H1 (cell line): ENCODE measurements around the gene PFN2. TPM values are rescaled to one million over a fixed set of nuclear protein-coding genes. Genes with fewer than 3 reads are reported as not detected.

Experiments used
- CTCF ChIA-PET: fragments of 300-600 bp; sonication (Branson Sonifier 250); formaldehyde crosslinking; loops from one replicate; lab custom pipeline; 2021; ENCODE audit not compliant: partially characterized antibody; lab: Charles Lee
- POLR2A ChIA-PET: fragments of 300-600 bp; sonication (Branson Sonifier 250); formaldehyde crosslinking; loops from one replicate; lab custom pipeline; 2021; ENCODE audit warnings: inconsistent platforms; ENCODE audit not compliant: partially characterized antibody; lab: Charles Lee
- DNase-seq, 2 experiments: peaks; one replicate each; pipeline versions ENCODE4 v3.0.0 to v3.0.0-alpha.2; 2010 to 2022; ENCODE audit warnings: low spot score in 2 of 2, low read depth in 1 of 2, mixed read lengths in 1 of 2
- FAIRE-seq: peaks from 2 replicates; lab custom pipeline; 2011; peaks lifted over from hg19 to GRCh38; lab: Jason Lieb, UNC
- H2AFZ ChIP-seq: 2 replicates; pipeline ENCODE4 v1.8.1; 2012; ENCODE audit warnings: low read length, inconsistent platforms
- H2AK5ac ChIP-seq: 2 replicates; pipeline ENCODE4 v1.6.1; 2013; ENCODE audit warnings: low read depth, low read length
- H2BK120ac ChIP-seq: replicated peaks from 2 replicates; pipeline ENCODE3; 2013; ENCODE audit warnings: low read depth, low read length, inconsistent platforms
- H2BK12ac ChIP-seq: 2 replicates; pipeline ENCODE4 v1.6.1; 2013; ENCODE audit warnings: low read depth, low read length
- H2BK15ac ChIP-seq: 2 replicates; pipeline ENCODE4 v1.6.1; 2013; ENCODE audit warnings: low read length
- H2BK20ac ChIP-seq: 2 replicates; pipeline ENCODE4 v1.6.1; 2013; ENCODE audit warnings: low read length
- H2BK5ac ChIP-seq: 2 replicates; pipeline ENCODE4 v1.6.1; 2013; ENCODE audit warnings: low read depth, low read length
- H3K14ac ChIP-seq: 2 replicates; pipeline ENCODE4 v1.6.1; 2013; ENCODE audit warnings: inconsistent platforms; ENCODE audit not compliant: insufficient read length
- H3K18ac ChIP-seq: 2 replicates; pipeline ENCODE4 v1.6.1; 2013; ENCODE audit warnings: low read length; ENCODE audit errors: extremely low read depth
- H3K23ac ChIP-seq: 2 replicates; pipeline ENCODE4 v1.6.1; 2013; ENCODE audit warnings: inconsistent platforms; ENCODE audit not compliant: insufficient read length
- H3K23me2 ChIP-seq: 2 replicates; pipeline ENCODE4 v1.6.1; 2013; ENCODE audit warnings: low read depth, low read length
- H3K27ac ChIP-seq: 2 replicates; pipeline ENCODE4 v1.6.1; 2011; ENCODE audit warnings: low read depth, low read length, inconsistent platforms
- H3K27me3 ChIP-seq, 4 experiments: replicated peaks in 1 of 4; 1 replicate in 1 of 4; 2 replicates in 3 of 4; pipeline versions ENCODE4 v1.6.1 to v1.8.1; 2011 to 2013; ENCODE audit warnings: low read length in 3 of 4, mild to moderate bottlenecking in 3 of 4, inconsistent platforms in 2 of 4, mixed read lengths in 2 of 4, moderate library complexity in 1 of 4; ENCODE audit not compliant: control insufficient read depth in 3 of 4, insufficient read depth in 3 of 4; ENCODE audit errors: extremely low read depth in 1 of 4
- H3K36me3 ChIP-seq, 4 experiments: 2 replicates each; pipeline versions ENCODE4 v1.6.1 to v1.8.1; 2011 to 2013; ENCODE audit warnings: mild to moderate bottlenecking in 4 of 4, low read length in 3 of 4, moderate library complexity in 2 of 4, control low read depth in 1 of 4, inconsistent platforms in 1 of 4; ENCODE audit not compliant: insufficient read depth in 4 of 4, control insufficient read depth in 2 of 4
- H3K4ac ChIP-seq: replicated peaks from 2 replicates; pipeline ENCODE3; 2013; ENCODE audit warnings: low read length, low read depth, mixed read lengths, inconsistent platforms; ENCODE audit not compliant: insufficient read length
- H3K4me1 ChIP-seq, 4 experiments: replicated peaks in 1 of 4; 1 replicate in 1 of 4; 2 replicates in 3 of 4; pipeline versions ENCODE4 v1.6.1 to v1.8.1; 2011 to 2013; ENCODE audit warnings: low read length in 3 of 4, inconsistent platforms in 2 of 4, mixed read lengths in 1 of 4; ENCODE audit not compliant: insufficient read depth in 4 of 4, control insufficient read depth in 3 of 4
- H3K4me2 ChIP-seq, 2 experiments: 2 replicates each; pipeline versions ENCODE4 v1.6.1 to v1.8.1; 2011 to 2013; ENCODE audit warnings: low read depth in 2 of 2, low read length in 2 of 2, control low read depth in 1 of 2, inconsistent platforms in 1 of 2, mild to moderate bottlenecking in 1 of 2; ENCODE audit not compliant: insufficient read depth in 1 of 2
- H3K4me3 ChIP-seq, 4 experiments: fragments of 200-600, 300-600 bp in 1 of 4; sonication (generic), shearing (Covaris generic), sonication (Bioruptor Twin) in 1 of 4; 2 replicates each; pipeline versions ENCODE4 v1.5.1 to v1.8.1; 2011 to 2016; ENCODE audit warnings: low read length in 4 of 4, low read depth in 3 of 4, control low read depth in 2 of 4, inconsistent platforms in 2 of 4, mild to moderate bottlenecking in 2 of 4, mixed read lengths in 1 of 4, moderate library complexity in 1 of 4; ENCODE audit not compliant: insufficient read depth in 2 of 4; ENCODE audit errors: extremely low read depth in 1 of 4
- H3K56ac ChIP-seq: replicated peaks from 2 replicates; pipeline ENCODE3; 2013; ENCODE audit warnings: low read depth, mild to moderate bottlenecking, mixed read lengths, low read length, inconsistent platforms; ENCODE audit not compliant: insufficient read length
- H3K79me1 ChIP-seq: 2 replicates; pipeline ENCODE4 v1.6.1; 2013; ENCODE audit warnings: low read depth, low read length, control low read depth
- H3K79me2 ChIP-seq, 2 experiments: 2 replicates each; pipeline versions ENCODE4 v1.6.1 to v1.8.1; 2012 to 2013; ENCODE audit warnings: low read length in 2 of 2, mild to moderate bottlenecking in 2 of 2, inconsistent platforms in 1 of 2; ENCODE audit not compliant: insufficient read depth in 2 of 2, control insufficient read depth in 1 of 2
- H3K9ac ChIP-seq, 4 experiments: replicated peaks in 1 of 4; 1 replicate in 1 of 4; 2 replicates in 3 of 4; pipeline versions ENCODE4 v1.6.1 to v1.8.1; 2011 to 2013; ENCODE audit warnings: low read depth in 3 of 4, low read length in 3 of 4, control low read depth in 2 of 4, mild to moderate bottlenecking in 2 of 4, moderate library complexity in 2 of 4, inconsistent platforms in 1 of 4; ENCODE audit errors: extremely low read depth in 1 of 4
- H3K9me3 ChIP-seq, 2 experiments: 2 replicates each; pipeline versions ENCODE4 v1.6.1 to v1.8.1; 2012 to 2013; ENCODE audit warnings: mild to moderate bottlenecking in 2 of 2, moderate library complexity in 2 of 2, control low read depth in 1 of 2, inconsistent platforms in 1 of 2, low read depth in 1 of 2, low read length in 1 of 2, mixed read lengths in 1 of 2; ENCODE audit not compliant: insufficient read depth in 2 of 2
- H4K20me1 ChIP-seq, 2 experiments: replicated peaks in 1 of 2; 2 replicates each; pipeline versions ENCODE3 to v1.8.1; 2011 to 2013; ENCODE audit warnings: inconsistent platforms in 2 of 2, low read length in 2 of 2, mild to moderate bottlenecking in 1 of 2; ENCODE audit not compliant: insufficient read depth in 2 of 2, control insufficient read depth in 1 of 2
- H4K5ac ChIP-seq: 2 replicates; pipeline ENCODE4 v1.6.1; 2013; ENCODE audit warnings: low read length, low read depth, mixed read lengths, inconsistent platforms; ENCODE audit not compliant: insufficient read length
- H4K8ac ChIP-seq: 2 replicates; pipeline ENCODE4 v1.8.0; 2013; ENCODE audit warnings: mild to moderate bottlenecking, moderate library complexity, low read length, inconsistent platforms; ENCODE audit not compliant: insufficient read depth; ENCODE audit errors: extremely low read depth
- H4K91ac ChIP-seq: replicated peaks from 2 replicates; pipeline ENCODE3; 2013; ENCODE audit warnings: low read length, mixed read lengths, inconsistent platforms; ENCODE audit not compliant: insufficient read length
- CEBPB ChIP-seq: IDR thresholded peaks from 2 replicates; pipeline ENCODE4 v1.6.1; 2012; ENCODE audit warnings: low read depth, low read length
- HDAC6 ChIP-seq: IDR thresholded peaks from one replicate; pipeline ENCODE4 v1.7.1; 2012; ENCODE audit warnings: low read depth, mild to moderate bottlenecking, inconsistent platforms, low read length, moderate library complexity
- JUN ChIP-seq: IDR thresholded peaks from 2 replicates; pipeline ENCODE4 v1.6.1; 2011; ENCODE audit warnings: low read depth, mild to moderate bottlenecking, improper control_type of control experiment, low read length
- KDM4A ChIP-seq: IDR thresholded peaks from one replicate; pipeline ENCODE4 v1.7.1; 2012; ENCODE audit warnings: low read depth, mild to moderate bottlenecking, moderate library complexity, low read length, inconsistent platforms; ENCODE audit not compliant: severe bottlenecking
- KDM5A ChIP-seq: fragments of 200-600 bp; IDR thresholded peaks from 2 replicates; pipeline ENCODE4 v1.7.1; 2012; ENCODE audit warnings: mild to moderate bottlenecking, low read length, inconsistent platforms, mixed read lengths
- POLR2AphosphoS5 ChIP-seq: IDR thresholded peaks from 2 replicates; pipeline ENCODE4 v1.6.1; 2011; ENCODE audit warnings: low read depth, low read length
- RAD21 ChIP-seq, 2 experiments: IDR thresholded peaks in 1 of 2; conservative IDR thresholded peaks in 1 of 2; 2 replicates each; pipeline ENCODE4 v1.6.1; 2011; ENCODE audit warnings: low read depth in 2 of 2, low read length in 2 of 2, improper control_type of control experiment in 1 of 2, inconsistent platforms in 1 of 2, mild to moderate bottlenecking in 1 of 2, moderate library complexity in 1 of 2
- RFX5 ChIP-seq: IDR thresholded peaks from 2 replicates; pipeline ENCODE4 v1.6.1; 2011; ENCODE audit warnings: low read depth, low read length, improper control_type of control experiment, borderline replicate concordance
- ZNF274 ChIP-seq: IDR thresholded peaks from 2 replicates; pipeline ENCODE4 v1.7.0; 2012; ENCODE audit warnings: low read length, borderline replicate concordance; ENCODE audit errors: extremely low read depth
- WGBS, 2 experiments: shearing (Covaris generic) in 1 of 2; methylation state at CpG; one replicate each; pipeline versions ENCODE4 v1.1.6 to v1.1.7; 2013 to 2015; ENCODE audit warnings: low lambda C conversion rate in 2 of 2, mixed read lengths in 2 of 2, inconsistent platforms in 1 of 2, low coverage in 1 of 2, missing lambda C conversion rate in 1 of 2; ENCODE audit not compliant: insufficient replicate concordance in 2 of 2, insufficient coverage in 1 of 2, insufficient read length in 1 of 2; ENCODE audit errors: extremely low coverage in 1 of 2, missing lambda C conversion rate in 1 of 2; 5-methylcytosine and 5-hydroxymethylcytosine counted together
- polyA plus RNA-seq, 7 experiments: library from polyadenylated mRNA; depleted of rRNA in 3 of 7; stranded (reverse) in 5 of 7; unstranded in 2 of 7; fragments of >200 nt in 5 of 7; fragments of 200-250 nt in 2 of 7; gene quantifications; 1 replicate in 5 of 7; 2 replicates in 1 of 7; 4 replicates in 1 of 7; pipeline versions ENCODE4 v1.2.1 to v1.2.3, GENCODE V29; 2011 to 2013; ENCODE audit warnings: missing spikeins in 2 of 7, mixed read lengths in 2 of 7
- total RNA-seq: library from RNA; stranded (reverse); fragmentation: NEBNext Ultra II Directional; extraction: Animal tissue kit (Norgen Biotek cat#: 25700); gene quantifications from 2 replicates; pipeline ENCODE4 v1.2.1, GENCODE V29; 2021
- TF ChIP-seq, protein P1 (sequence below), 3 experiments: IDR thresholded peaks; 1 replicate in 2 of 3; 2 replicates in 1 of 3; pipeline versions ENCODE4 v1.5.1 to v1.6.1; 2011; ENCODE audit warnings: low read length in 3 of 3, mild to moderate bottlenecking in 3 of 3, inconsistent platforms in 2 of 3, low read depth in 1 of 3, moderate library complexity in 1 of 3; ENCODE audit not compliant: insufficient read depth in 1 of 3; ENCODE audit errors: control extremely low read depth in 1 of 3

Gene PFN2
- total and polyA plus RNA-seq, 2 of the 8 experiments (the other 6 are each of a cell fraction or from before 2014, with no cell fraction given), result 175 to 311 TPM

DNA sequence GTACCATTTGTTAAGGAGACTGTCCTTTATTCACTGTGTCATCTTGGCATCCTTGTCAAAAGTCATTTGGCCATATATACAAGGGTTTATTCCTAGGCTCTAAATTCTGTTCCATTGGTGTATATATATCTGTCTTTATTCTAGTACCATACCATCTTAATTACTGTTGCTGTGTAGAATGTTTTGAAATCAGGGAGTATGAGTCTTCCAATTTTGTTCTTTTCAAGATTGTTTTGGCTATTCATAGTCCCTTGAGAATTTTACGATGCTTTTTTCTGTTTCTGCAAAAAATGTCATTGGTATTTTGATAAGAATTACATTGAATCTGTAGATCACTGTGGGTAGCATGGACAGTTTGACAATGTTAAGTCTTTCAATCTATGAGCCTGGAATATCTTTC lies 28.7 kb downstream of the PFN2 start:
- Histone ChIP-seq H3K79me1 (no peaks in the 10 kb centered on the region), H3K4me3 (no peak overlapping the region)
- TF ChIP-seq POLR2AphosphoS5 (no peak), HDAC6 (no peak), JUN (no peak), CEBPB (no peak), KDM5A (no peak), RAD21 (IDR thresholded peaks at IDR 0.05 in 1 of 2, conservative IDR thresholded peaks at IDR 0.05 in 1 of 2; ENCODE audit: low read depth in 2 of 2, low read length in 2 of 2) (no peak), ZNF274 (no peak), KDM4A (no peak), RFX5 (no peak)
- TF ChIP-seq, protein P1, sequence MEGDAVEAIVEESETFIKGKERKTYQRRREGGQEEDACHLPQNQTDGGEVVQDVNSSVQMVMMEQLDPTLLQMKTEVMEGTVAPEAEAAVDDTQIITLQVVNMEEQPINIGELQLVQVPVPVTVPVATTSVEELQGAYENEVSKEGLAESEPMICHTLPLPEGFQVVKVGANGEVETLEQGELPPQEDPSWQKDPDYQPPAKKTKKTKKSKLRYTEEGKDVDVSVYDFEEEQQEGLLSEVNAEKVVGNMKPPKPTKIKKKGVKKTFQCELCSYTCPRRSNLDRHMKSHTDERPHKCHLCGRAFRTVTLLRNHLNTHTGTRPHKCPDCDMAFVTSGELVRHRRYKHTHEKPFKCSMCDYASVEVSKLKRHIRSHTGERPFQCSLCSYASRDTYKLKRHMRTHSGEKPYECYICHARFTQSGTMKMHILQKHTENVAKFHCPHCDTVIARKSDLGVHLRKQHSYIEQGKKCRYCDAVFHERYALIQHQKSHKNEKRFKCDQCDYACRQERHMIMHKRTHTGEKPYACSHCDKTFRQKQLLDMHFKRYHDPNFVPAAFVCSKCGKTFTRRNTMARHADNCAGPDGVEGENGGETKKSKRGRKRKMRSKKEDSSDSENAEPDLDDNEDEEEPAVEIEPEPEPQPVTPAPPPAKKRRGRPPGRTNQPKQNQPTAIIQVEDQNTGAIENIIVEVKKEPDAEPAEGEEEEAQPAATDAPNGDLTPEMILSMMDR (IDR thresholded peaks at IDR 0.05; ENCODE audit: control extremely low read depth in 1 of 3, insufficient read depth in 1 of 3, low read depth in 1 of 3, low read length in 3 of 3), result no peak

More for the DNA sequence above, 28.7 kb downstream of the PFN2 start:
- no peak for FAIRE-seq
- no peak overlapping the region for H2BK15ac ChIP-seq
- no peaks in the 10 kb centered on the region for H3K27me3 ChIP-seq
- peaks cover 0 to 15% (median 0%) of the 10 kb centered on the region in 4 experiments; a peak in 3 of 8 replicates for H3K36me3 ChIP-seq
- no peak overlapping the region for H2AFZ ChIP-seq
- no peak overlapping the region for H2BK20ac ChIP-seq
- CTCF ChIA-PET, result interaction anchor here (1.0 kb wide), 1 partner anchor 242 kb away, joined by 3 read pairs; no protein-coding TSS in a partner anchor
- no peak overlapping the region for H3K9ac ChIP-seq
- no peak overlapping the region for H2BK5ac ChIP-seq
- H3K79me2 ChIP-seq, result peaks cover 0 to 3% of the 10 kb centered on the region in 2 experiments; a peak in 1 of 4 replicates
- H3K4ac ChIP-seq, result no peak overlapping the region
- H3K18ac ChIP-seq, result no peak overlapping the region
- H2BK120ac ChIP-seq, result no peak overlapping the region
- H2BK12ac ChIP-seq, result no peak overlapping the region
- no peak overlapping the region for H4K91ac ChIP-seq
- no peak for DNase-seq
- H3K23me2 ChIP-seq, result no peaks in the 10 kb centered on the region
- no peak overlapping the region for H3K23ac ChIP-seq
- H3K9me3 ChIP-seq, result peaks cover 5 to 10% of the 10 kb centered on the region in 2 experiments; a peak in 3 of 4 replicates
- no peak overlapping the region for H3K4me2 ChIP-seq
- H4K5ac ChIP-seq, result no peak overlapping the region
- H3K27ac ChIP-seq, result no peak overlapping the region
- H4K8ac ChIP-seq, result no peak overlapping the region
- H3K14ac ChIP-seq, result no peak overlapping the region
- POLR2A ChIA-PET, result no interaction called here
- no peaks in the 10 kb centered on the region for H3K4me1 ChIP-seq
- 90% methylated on average over 1 of the region's 1 CpG; no CpG with 5 or more reads in 1 of the 2 experiments for WGBS, 2 experiments
- no peak overlapping the region for H2AK5ac ChIP-seq
- no peaks in the 10 kb centered on the region for H4K20me1 ChIP-seq
- H3K56ac ChIP-seq, result no peak overlapping the region
